Measurements from ENCODE around the gene CBFA2T3. TPM values are rescaled to one million over a fixed set of nuclear protein-coding genes. Genes with fewer than 3 reads are reported as not detected.

CBFA2T3 gene
- total RNA-seq, 1 donor from 2014 or later = not detected

DNA sequence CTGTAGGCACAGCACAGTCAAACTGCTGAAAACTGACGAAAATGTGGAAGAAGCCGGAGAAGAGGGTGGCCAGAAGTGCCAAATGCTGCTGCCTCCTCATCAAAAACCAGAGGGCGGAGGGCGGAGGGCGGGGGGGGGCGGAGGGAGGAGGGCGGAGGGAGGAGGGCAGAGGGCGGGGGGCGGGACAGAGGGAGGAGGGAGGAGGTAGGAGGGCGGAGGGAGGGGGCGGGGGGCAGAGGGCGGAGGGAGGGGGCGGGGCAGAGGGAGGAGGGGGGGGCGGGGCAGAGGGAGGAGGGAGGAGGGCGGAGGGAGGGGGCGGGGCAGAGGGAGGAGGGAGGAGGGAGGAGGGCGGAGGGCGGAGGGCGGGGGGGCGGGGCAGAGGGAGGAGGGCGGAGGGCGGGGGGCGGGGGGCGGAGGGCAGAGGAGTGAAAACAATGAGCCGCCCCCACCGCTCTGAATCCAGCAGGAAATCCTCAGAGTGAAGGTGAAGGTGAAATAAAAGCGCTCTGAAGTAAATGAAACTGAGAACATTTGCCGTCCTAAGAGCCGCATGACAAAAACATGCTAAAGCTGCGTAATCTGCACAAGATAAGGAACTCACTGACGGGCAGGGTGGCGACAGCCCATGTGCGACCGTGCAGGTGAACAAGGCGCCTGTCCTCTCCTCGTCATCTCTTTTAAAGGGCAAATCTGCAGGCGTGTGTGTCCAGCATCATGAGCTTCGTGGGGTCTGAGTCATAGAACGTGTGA lies 22.6 kb upstream of the CBFA2T3 start:
- no peak for DNase-seq (ENCODE audit: low read depth, low spot score)

DNA sequence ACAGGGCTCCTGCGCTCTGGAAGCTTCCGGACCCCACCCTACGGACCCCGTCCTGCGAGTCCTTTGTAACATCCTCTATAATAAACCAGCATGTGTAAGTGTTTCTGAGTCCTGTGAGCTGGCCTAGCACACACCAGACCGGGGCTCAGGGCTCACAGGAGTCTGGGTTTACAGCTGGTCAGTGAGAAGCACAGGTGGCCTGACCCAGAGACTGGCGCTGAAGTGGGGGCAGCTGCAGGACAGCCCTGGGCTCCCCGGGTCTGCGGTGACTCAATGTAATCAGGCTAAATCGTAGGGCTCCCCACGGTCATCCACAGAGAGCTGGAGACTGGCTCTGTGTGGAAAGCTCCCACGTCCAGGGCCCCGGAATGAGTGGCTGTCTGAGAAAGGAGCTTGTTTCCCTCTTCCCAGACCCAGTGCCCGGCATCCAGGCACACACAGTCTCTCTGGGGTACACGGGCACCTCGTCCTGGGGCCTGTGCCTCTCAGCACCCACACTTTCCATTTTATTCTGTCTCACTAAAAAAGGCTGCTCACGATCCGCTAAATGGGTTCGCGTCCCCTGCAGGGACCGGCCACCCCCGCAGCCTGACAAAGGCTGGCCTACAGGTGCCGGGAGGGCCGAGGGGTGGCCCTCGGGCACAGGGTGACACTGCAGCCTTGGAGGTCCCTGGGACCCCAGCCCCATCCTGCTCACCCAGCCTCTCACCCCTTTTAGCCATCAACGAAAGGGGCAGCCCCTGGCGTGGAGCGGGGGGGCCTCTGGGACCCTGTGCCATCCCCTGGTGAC lies 18.9 kb upstream of the CBFA2T3 start:
- no peak for DNase-seq (ENCODE audit: low read depth, low spot score)

DNA sequence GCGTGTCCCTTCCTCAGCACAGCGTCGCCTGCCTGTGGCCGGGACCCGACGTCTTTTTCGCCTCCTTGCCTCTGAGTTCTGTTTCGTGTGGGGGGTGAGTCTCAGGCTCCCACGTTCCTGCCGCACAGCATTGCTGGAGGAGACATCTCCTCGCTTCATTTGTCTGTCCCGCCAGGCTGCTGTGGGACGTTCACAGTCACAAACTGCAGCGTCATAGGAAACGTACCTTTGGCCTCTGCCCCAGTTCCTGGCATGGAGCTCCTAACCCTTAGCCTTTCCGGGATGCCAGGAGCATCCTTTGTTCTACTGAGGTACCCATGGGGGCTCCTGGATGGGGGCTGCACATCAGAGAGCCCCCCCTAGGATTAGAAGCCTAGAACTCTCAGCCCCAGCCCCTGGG lies 18.2 kb upstream of the CBFA2T3 start:
- no peak for DNase-seq (ENCODE audit: low read depth, low spot score)

DNA sequence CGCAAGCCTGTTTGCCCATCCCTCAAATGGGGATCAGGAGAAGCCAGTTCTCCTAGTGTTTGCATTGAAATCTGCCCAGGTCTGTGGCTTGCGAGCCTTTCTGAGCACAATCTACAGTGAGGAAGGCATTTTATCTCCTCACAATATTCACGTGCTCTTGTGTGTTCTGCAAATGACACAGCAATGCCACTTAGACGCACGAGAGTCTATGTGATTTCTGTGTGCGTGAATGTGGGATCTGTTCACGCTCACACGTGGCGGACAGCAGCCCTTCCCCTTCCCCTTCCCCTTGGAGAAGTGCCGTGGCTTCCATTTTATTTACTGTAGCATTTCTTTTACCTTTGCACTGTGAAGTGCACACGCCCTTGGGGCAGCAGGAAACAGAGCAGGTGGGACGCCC lies 17.7 kb upstream of the CBFA2T3 start:
- no peak for DNase-seq (ENCODE audit: low read depth, low spot score)

DNA sequence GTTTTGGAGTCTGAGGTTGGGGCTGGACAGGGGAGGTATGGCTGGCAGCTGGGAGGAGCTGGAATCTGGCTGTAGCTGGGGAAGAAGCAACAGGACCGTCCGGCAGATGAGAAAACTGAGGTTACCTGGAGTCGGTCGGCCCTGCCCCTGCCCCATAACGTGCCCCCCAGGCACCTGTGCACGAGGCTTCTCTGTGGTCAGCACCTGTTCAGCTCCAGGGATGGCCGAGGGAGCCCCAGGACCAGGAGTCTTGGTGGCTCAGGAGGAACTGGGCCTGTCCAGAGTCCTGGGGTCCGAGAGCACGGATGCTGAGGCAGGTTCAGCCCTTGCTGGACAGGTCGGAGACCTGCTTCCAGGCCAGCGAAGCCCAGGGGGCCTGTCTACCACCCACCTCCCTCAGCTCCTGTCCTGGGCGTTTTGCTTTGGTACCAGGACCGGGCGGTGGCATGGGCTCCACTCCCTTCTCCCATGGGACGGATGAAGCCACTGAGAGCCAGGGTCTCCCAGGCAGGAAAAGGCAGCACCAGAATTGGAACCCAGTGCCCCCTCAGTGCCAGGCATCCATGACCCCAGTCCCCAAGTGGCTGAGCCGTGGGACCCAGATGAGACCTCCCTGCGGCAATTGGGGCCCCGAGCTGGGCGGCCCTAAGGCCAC lies 17.1 kb upstream of the CBFA2T3 start:
- no peak for DNase-seq (ENCODE audit: low read depth, low spot score)

DNA sequence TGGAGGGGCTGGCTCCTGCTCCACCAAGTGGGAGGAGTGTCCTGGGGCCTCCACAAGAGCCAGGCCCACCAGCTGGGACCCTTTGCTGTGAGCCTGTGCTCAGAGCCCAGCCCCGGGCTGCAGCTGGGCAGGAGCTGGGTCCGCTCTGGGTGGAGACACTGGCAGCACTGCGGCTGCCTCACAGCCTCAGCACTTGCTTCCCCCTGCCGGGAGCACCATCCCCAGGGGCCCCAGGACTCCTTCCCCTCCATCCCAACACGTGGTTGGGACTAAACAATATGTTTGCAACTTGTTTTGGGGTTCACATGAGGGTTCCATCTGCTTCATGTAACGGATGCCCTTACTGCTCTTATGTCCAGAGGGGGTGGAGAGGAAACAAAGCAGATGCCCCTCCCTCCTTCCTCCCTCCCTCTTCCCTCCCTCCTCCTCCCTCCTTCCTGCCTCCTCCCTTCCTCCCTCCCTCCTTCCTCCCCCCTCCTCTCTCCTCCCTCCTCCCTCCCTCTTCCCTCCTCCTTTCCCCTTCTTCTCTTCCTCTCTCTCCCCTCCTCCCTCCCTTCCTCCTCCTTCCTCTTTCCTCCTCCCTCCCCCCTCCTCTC lies 16.3 kb upstream of the CBFA2T3 start:
- no peak for DNase-seq (ENCODE audit: low read depth, low spot score)

DNA sequence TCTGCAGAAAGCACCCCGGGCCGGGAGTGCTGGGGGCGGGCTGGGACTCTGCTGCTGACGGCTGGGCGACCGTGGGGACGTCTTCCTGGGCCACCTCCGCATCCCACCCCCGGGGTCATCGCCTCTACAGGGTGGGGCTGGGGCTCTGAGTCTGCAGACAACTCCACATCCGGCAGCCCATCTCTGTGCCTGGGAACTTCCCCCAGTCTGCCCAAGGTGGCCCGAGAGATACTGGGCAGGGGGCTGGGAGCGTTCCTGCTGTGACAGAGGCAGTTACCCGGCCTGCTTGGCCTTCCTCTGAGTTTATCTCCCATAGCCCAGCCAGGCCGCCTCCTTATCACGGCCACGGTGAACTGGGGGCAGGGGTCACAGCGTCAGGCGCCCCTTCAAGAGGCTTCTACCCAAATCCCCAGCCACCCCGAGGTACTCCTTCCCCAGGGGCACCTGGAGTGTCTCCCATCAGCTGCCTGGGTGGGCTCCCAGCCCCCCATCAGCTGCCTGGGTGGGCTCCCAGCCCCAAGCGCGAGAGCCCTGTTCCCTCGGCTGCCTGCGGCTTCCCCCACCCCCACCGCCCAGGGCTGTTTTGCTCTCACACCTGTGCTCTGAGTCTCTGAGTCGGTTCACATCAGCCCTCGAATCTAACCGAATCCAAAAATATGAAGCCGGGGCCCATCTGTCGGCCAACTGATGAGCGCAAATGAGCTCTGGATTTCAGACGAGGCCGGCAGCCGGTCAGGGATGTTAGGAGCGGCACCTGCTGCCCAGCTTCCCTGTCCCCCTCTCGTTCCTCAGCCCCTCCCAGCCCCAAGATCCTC lies 15.6 kb upstream of the CBFA2T3 start:
- DNase-seq (ENCODE audit: low read depth, low spot score) = no peak

DNA sequence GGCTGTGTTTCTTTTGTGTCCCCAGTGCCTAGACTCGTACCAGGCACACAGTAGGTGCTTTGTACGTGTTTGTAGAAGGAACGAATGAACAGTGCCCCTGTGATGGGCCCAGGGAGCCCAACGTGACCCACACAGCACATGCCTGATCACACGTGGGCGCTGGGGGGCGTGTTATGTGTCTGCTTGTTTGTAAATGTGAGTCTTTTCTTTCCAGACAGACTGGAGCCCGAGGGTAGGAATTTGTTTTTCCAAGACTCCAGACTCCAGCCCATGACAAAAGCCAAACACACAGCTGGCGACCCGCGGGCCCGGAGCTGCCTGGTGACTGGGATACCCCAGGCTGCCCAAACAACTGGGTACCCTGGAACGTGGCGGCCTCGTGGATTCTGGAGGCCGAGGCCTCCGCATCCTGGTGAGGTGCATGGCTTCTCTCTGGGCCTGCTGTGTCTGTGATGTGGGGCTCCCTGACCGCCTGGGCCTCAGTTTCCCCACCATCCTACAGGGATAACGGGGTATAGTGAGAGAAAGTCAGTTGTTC lies 14.9 kb upstream of the CBFA2T3 start:
- DNase-seq (ENCODE audit: low read depth, low spot score) = no peak

DNA sequence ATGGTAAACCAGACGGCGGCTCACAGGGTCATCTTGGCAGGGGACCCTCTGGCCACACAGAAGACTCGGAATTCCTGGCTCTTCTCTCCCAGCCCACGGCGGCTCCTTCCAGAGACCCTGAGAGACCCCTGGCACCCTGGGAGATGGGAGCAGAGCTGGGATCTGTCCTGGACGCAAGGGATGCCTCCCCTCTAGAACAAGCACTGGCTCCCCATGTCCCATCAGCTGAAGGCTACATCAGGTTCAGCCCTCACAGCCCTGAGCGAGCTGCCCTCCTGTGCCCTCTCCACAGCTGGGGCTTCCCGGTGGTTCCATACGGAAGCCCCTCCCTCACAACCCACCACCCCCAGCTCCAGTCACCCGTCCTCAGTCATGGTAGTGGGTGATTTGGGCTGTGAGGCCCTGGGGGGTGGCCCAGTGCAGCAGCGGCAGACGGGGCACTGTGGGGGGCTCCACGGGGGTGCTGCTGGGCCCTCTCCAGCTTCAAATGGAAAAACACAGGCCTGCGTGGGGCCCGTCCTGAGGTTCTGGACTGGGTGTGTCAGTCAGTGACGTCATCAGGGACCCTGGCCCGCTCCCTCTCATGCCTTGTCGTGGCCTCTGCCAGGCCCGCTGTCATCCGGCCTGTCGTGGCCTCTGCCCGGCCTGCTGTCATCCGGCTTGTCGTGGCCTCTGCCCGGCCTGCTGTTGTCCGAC lies 13.0 kb upstream of the CBFA2T3 start:
- no peak for DNase-seq (ENCODE audit: low read depth, low spot score)

DNA sequence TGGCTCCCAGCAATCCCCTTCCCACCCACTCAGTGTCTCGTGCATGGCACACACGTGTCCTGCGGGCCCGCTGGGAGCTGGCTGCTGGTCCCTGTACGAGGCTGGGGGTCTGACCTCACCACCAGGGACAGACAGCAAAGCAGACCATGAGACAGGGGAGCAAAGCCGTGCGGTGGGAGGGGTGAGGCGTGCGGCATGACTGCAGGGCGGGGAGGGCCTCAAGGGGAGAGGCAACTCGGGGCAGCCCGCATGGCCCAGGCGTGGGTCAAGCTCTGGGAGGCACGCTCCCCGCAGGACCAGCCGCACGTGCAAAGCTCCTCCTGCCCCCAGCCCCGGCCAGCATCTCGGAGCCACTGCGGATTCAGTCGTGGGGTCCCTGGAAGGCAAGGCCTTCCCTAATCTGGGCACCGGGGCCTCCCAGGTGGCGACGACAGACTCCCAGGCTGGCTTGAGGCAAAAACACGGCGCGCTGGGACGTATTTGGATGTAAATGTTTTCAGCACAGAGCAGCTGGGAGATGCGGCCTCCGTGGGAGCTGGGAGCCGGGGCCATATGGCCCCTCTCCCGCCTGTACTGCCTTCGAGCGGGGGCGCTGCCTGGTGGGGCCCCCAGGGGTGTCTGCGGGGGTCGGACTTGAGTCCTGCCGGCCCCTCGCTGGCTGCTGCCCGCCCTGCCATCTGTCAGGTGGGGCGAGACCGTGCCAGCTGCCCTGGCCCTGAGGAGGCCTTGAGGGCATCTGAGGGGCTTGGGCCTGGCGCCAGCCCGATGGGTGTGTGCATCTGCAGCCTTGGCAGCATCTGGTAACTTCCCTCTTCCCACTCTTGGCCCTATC lies 12.2 kb upstream of the CBFA2T3 start:
- no peak for DNase-seq (ENCODE audit: low read depth, low spot score)

DNA sequence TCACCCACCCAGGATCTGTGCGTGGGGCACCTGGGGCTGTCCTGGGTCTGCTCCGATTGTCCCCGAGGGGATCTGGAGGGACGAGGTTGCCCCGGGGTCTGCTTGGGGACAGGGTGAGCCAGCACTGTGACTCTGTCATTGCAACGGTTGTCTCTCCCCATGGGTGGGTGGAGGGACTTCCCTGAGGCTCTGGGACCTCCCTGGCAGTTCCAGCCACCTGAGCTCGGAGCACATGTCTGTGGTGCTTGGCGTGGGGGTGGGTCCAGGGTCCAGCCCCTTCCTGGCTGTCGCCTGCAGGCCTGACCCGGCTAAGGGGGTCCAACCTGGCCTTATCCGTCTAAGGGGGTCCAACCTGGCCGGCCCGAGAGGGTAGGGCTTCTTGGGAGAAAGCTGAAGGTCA lies 8.5 kb upstream of the CBFA2T3 start:
- no peak for DNase-seq (ENCODE audit: low read depth, low spot score)

DNA sequence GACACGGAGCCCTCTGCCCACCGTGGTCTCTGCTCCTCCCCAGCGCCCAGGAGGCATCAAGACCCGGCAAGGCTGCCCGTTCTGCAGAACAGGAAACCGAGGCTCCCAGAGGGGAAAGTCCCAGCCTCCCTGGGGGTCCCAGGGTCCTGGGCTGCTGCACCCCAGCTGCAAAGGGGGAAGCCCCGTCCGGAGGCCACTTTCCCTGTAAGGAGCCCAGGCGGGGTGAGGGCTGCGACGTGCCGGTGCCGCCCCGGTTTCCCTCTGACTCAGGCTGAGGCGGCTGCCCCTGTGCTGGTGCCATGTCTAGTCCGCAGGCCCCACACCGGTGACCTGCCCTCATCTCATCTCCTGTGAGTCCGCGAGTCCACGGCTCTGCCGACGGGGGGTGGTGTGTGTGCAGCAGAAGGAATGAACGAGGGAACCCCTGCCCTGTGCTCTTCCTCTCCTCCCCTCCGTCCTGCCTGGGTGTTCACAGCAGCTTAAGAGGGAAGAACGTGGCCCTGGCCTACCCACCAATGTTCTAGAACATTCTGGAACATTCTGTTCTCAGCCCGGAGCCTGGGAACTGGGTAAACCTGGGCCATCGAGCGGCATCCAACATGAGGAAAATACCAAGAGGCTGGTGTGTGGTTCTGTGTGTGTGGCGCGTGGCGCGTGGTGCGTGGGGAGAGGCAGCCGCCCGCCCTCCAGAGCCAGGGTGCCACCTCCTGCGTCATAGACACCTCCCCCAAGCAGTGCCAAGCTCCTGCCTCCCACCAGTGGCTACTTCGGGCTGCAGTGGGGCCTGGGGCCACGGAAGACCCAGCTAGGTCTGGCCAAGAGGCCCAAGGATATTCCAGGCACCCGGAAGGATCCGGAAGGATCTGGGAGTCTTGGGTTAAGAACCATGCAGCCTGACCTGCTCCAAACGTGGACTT lies 7.0 kb upstream of the CBFA2T3 start:
- DNase-seq (ENCODE audit: low read depth, low spot score) = no peak

DNA sequence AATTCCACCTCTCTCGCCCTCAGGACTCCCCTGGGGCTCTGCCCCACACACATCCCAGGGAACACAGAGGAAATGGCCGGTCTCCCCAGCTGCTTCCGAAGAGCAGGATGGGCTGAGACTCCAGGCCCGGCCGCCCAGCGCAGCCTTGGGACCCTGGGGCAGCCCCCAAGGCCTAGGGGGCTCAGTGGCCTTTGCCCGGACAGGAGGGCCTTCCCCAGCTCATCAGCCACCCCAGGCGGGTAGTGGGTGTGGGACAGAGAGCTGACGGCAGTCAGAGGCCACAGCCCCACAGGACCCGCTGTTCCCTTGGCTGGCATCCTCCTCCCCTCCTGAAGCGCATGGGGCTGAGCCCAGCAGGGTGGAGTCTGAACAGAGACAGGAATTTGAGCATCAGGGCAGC lies 6.2 kb upstream of the CBFA2T3 start:
- no peak for DNase-seq (ENCODE audit: low read depth, low spot score)

DNA sequence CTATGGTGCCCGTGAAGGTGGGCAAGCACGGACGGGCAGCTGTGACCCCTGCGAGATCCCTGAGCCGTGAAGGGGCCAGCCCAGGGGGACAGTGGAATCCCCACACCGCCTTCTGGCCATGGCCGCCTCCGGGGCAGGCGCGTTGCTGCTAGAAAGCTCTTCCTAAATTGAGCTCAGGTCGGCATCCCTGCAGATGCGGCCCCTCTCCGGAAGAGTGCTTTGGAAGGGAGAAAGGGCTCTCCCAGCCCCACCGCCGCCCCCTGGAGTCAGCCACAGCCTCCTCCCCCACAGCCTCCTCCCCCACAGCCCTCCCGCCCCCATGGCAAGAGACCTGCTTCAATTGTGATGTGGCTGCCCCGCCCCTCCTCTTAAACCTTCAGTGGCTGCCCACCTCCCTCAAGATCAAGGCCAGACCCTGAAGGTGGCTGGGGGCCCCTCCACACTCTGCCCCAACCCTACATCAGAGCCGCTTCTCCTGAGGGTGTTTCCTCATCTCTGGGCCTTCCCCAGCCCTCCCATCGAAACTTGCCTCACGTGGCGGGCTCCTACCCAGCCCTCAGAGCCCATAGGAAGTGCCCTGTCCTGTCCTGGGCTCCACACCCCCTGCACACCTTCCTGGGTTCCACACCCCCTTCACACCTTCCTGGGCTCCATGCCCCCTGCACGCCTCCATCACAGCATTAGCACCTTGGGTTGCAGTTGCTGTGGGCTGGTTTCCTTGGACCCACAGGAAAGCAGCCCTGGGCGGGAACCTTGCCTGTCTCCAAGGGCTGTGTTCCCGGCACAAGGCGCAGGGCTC lies 5.5 kb upstream of the CBFA2T3 start:
- DNase-seq (ENCODE audit: low read depth, low spot score) = no peak

DNA sequence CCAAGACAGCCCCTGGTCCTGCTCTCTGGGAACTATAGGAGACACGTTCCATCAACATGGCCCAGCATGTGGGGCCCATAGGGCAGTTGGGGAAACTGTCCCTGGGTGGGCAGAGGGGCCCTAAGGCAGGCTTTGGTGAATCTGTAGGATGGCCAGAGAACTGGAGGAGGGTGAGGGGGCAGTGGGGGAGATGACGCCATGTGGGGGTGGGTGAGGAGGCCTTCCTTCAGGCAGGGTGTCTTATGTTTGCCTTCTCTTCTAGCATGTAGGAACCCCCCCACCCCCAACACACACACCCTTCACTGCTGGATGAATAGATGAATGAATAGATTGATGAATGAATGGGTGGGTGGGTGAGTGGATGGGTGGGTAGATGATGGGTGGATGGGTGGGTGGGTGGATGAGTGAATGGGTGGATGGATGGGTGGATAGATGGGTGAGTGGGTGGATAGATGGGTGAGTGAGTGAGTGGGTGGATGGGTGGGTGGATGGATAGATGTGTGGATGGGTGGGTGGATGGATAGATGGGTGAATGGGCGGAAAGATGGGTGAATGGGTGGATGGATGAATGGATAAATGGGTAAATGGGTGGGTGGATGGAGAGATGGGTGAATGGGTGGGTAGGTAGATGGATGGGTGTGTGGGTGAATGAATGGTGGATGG lies 2.5 kb upstream of the CBFA2T3 start:
- DNase-seq (ENCODE audit: low read depth, low spot score) = no peak

DNA sequence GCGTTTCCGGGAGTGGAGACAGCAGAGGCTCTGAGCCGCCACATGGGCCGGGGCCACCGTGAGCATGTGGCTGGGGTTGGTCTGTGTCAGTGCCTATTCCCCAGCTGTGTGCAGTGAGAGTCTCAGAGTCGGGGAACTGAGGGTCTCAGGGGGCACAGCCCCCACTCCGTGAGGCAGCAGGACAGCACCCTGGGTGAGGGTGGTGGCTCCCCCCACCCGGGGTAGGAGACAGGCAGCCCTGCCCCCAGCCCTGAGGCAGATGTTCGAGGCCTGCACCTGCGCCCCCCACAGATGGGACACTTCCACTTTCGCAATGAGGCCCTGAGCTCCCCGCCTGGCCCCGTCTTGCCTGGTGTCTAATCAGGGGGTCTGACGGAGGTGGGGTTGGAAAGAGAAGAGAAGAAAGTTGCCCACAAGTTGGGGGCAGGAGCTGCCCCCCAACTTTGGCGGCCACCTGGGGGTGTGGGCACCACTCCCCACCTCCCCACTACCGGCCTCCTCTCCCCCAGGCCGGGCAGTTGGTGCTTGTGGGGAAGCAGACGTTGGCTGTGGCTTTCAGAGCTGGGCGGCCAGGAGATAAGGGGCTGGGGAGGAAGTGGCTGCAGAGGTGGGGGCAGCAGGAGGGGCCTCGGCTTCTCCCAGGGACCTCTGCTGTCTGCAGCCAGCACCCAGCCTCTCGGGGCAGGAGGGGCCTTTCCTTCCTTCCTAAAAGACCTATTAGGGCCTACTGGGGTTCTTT lies 1.8 kb upstream of the CBFA2T3 start:
- DNase-seq (ENCODE audit: low read depth, low spot score) = no peak
